Right lung (tissue), 5 donors: Measurements from ENCODE around the gene FAXC. TPM values are rescaled to one million over a fixed set of nuclear protein-coding genes. Genes with fewer than 3 reads are reported as not detected.

ENCODE experiments used
- polyA plus RNA-seq, 5 donors: library from polyadenylated mRNA; unstranded; fragments of 120-200 nt; gene quantifications; one replicate each; pipeline versions ENCODE4 v1.2.1 to v1.2.3, GENCODE V29; 2013; ENCODE audit warnings: inconsistent platforms in 1 of 5, low replicate concordance in 1 of 5; ENCODE audit not compliant: insufficient read length in 5 of 5, insufficient read depth in 1 of 5

Gene FAXC
- polyA plus RNA-seq, 5 donors, result 5.4 to 13.3 (median 10.4) TPM

Other genes starting within 250 kb of the FAXC start
- 10 to 100 TPM in 3 of 5 donors, 1 to 10 TPM in 2; 9.4 to 12.2 (median 11.0) TPM for gene COQ3, start 44.5 kb upstream of the FAXC start, polyA plus RNA-seq
- 100 to 1,000 TPM; 212 to 440 (median 386) TPM for gene PNISR, start 75.6 kb upstream of the FAXC start, polyA plus RNA-seq
- gene USP45, start 165.7 kb upstream of the FAXC start, polyA plus RNA-seq, result 10 to 100 TPM in 4 of 5 donors, 1 to 10 TPM in 1; 9.1 to 14.8 (median 13.8) TPM
- gene CCNC, start 219.0 kb upstream of the FAXC start, polyA plus RNA-seq, result 100 to 1,000 TPM in 2 of 5 donors, 10 to 100 TPM in 3; 68.1 to 120 (median 93.4) TPM